ENCODE results near the gene EGLN3.

- TF ChIP-seq ZNF416 (CRISPR knock-in tag; IDR thresholded peaks at IDR 0.05) (no peak), NR1H2 (CRISPR knock-in tag; IDR thresholded peaks at IDR 0.05) (no peak), SP1 (CRISPR knock-in tag; conservative IDR thresholded peaks at IDR 0.05) (no peak), ZNF263 (CRISPR knock-in tag; IDR thresholded peaks at IDR 0.05; ENCODE audit: low read depth) (no peak)
- TF ChIP-seq, protein P1, sequence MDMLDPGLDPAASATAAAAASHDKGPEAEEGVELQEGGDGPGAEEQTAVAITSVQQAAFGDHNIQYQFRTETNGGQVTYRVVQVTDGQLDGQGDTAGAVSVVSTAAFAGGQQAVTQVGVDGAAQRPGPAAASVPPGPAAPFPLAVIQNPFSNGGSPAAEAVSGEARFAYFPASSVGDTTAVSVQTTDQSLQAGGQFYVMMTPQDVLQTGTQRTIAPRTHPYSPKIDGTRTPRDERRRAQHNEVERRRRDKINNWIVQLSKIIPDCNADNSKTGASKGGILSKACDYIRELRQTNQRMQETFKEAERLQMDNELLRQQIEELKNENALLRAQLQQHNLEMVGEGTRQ (CRISPR knock-in tag; IDR thresholded peaks at IDR 0.05): no peak
- TF ChIP-seq, protein P2, sequence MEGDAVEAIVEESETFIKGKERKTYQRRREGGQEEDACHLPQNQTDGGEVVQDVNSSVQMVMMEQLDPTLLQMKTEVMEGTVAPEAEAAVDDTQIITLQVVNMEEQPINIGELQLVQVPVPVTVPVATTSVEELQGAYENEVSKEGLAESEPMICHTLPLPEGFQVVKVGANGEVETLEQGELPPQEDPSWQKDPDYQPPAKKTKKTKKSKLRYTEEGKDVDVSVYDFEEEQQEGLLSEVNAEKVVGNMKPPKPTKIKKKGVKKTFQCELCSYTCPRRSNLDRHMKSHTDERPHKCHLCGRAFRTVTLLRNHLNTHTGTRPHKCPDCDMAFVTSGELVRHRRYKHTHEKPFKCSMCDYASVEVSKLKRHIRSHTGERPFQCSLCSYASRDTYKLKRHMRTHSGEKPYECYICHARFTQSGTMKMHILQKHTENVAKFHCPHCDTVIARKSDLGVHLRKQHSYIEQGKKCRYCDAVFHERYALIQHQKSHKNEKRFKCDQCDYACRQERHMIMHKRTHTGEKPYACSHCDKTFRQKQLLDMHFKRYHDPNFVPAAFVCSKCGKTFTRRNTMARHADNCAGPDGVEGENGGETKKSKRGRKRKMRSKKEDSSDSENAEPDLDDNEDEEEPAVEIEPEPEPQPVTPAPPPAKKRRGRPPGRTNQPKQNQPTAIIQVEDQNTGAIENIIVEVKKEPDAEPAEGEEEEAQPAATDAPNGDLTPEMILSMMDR (IDR thresholded peaks at IDR 0.05): no peak
- TF ChIP-seq, protein P3, sequence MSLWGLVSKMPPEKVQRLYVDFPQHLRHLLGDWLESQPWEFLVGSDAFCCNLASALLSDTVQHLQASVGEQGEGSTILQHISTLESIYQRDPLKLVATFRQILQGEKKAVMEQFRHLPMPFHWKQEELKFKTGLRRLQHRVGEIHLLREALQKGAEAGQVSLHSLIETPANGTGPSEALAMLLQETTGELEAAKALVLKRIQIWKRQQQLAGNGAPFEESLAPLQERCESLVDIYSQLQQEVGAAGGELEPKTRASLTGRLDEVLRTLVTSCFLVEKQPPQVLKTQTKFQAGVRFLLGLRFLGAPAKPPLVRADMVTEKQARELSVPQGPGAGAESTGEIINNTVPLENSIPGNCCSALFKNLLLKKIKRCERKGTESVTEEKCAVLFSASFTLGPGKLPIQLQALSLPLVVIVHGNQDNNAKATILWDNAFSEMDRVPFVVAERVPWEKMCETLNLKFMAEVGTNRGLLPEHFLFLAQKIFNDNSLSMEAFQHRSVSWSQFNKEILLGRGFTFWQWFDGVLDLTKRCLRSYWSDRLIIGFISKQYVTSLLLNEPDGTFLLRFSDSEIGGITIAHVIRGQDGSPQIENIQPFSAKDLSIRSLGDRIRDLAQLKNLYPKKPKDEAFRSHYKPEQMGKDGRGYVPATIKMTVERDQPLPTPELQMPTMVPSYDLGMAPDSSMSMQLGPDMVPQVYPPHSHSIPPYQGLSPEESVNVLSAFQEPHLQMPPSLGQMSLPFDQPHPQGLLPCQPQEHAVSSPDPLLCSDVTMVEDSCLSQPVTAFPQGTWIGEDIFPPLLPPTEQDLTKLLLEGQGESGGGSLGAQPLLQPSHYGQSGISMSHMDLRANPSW (CRISPR knock-in tag; conservative IDR thresholded peaks at IDR 0.05; ENCODE audit: low read depth): no peak
Measured at GRCh38 chr14:33934043-33934750, 16.7 kb downstream of the EGLN3 start.
